NCI-H128 (cell line): ENCODE measurements around the gene MORC2.

Experiments used
- DNase-seq: peaks from one replicate; lab custom pipeline; 2025; ENCODE audit not compliant: unreplicated experiment; lab: John Stamatoyannopoulos, UW

Gene MORC2

DNA sequence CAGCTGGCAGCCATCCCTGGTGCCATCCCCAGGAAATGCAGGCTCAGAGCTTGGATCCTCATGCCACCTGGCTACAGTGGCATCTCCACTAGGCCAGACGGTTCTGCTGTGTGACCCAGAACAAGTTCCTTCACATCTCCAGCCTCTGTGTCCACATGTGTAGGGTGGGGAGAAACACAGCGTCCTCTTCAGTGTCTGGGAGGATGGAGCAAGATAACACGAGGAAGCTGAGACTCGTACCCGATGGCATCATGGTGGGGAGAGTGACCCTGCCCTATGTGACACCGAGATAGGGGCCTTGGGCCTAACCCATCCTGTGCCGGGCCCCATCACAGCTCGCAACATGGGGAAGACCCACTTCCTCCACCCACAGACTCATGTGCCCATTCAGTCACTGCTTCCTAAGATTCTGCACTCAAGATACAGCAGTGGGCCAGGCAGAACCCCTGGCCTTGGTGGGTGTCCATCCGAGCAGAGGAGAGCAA, 78.5 kb downstream of the MORC2 start:
- no peak for DNase-seq

- no peak for DNase-seq
Measured at GRCh38 chr22:30889268-30889995, 79.1 kb downstream of the MORC2 start.

- DNase-seq, result no peak
Measured at GRCh38 chr22:30887861-30888260, 80.7 kb downstream of the MORC2 start.

DNA sequence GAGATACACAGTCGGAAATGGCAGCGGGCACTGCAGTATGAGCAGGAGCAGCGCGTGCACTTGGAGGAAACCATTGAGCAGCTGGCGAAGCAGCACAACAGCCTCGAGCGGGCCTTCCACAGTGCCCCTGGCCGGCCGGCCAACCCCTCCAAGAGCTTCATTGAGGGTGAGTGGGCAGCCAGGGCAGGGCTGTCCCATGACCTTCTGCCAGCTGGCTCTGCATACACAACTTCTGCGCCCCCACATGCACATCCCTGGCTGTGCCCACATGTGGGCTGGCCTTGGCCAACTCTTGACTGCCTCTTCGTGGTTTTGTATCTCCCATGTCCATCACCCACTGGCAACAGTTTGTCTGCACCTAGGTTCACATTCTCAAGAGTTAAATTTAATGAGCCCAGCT, 81.1 kb downstream of the MORC2 start:
- no peak for DNase-seq

GRCh38 chr22:30885591-30885990, 83.0 kb downstream of the MORC2 start:
- DNase-seq, result no peak

DNA sequence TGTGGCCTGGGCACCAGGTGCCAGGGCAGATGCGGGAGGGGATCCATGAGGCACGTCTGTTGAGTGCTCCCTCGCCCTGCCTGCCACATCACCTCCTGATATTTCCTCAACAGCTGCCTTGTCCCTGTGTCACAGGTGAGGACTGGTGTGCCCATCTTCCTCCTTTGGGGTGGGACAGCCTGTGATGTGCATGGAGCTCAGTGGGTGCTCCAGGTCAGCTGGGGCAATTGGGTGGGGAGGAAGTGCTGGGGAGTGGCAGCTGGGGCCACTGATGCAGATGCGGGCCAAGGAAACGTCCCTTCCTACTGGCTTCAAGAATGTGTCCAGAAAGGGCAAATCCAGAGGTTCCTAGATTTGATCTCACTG, 83.6 kb downstream of the MORC2 start:
- no peak for DNase-seq

GRCh38 chr22:30884211-30885000, 84.2 kb downstream of the MORC2 start:
- no peak for DNase-seq

GRCh38 chr22:30883586-30884145, 84.9 kb downstream of the MORC2 start:
- DNase-seq, result no peak

- DNase-seq, result no peak
Measured at GRCh38 chr22:30882974-30883533, 85.5 kb downstream of the MORC2 start.

GRCh38 chr22:30882184-30882717, 86.3 kb downstream of the MORC2 start:
- no peak for DNase-seq

DNA sequence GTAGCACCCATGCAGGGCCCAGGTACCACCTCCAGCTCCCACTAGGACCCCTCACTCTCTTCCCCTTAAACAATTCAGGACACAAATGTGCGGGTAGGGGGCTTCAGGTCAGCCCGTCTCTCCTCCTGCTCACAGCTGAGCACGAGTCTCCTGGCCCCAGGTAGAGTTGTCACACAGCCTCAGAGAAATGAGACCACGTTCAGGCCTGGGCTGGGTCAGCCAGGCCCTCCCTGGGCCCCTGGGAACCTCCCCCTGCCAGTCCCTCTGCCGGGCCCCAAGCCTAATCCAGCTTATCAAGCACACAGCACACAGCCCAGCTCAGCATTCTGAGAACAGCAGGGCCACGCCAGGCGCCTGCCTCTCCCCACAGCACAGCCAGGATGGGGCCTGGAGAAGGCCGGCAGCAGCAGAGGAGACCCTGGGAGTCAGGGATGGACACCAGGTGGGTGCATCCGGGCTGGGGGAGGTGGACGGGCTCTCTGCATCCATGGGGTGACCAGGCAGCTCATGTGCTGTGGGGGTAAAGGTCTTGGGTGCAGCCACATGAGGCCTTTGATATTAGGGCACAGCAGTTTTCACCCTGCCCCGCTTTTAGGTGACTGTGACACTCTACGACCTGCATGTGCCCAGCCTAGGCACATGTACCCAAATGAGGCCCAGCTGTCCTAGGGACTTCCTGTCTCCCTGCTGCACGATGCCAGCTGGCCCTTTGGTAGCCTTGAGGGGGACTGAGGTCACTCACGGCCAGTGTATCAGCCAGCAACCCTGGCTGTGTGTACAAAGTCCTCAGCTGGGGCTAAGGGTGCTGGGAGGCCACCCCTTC, 87.0 kb downstream of the MORC2 start:
- no peak for DNase-seq

- no peak for DNase-seq
Measured at GRCh38 chr22:30880847-30881246, 87.7 kb downstream of the MORC2 start.

- DNase-seq, result no peak
Measured at GRCh38 chr22:30880181-30880601, 88.4 kb downstream of the MORC2 start.

- no peak for DNase-seq
Measured at GRCh38 chr22:30879415-30879797, 89.2 kb downstream of the MORC2 start.

DNA sequence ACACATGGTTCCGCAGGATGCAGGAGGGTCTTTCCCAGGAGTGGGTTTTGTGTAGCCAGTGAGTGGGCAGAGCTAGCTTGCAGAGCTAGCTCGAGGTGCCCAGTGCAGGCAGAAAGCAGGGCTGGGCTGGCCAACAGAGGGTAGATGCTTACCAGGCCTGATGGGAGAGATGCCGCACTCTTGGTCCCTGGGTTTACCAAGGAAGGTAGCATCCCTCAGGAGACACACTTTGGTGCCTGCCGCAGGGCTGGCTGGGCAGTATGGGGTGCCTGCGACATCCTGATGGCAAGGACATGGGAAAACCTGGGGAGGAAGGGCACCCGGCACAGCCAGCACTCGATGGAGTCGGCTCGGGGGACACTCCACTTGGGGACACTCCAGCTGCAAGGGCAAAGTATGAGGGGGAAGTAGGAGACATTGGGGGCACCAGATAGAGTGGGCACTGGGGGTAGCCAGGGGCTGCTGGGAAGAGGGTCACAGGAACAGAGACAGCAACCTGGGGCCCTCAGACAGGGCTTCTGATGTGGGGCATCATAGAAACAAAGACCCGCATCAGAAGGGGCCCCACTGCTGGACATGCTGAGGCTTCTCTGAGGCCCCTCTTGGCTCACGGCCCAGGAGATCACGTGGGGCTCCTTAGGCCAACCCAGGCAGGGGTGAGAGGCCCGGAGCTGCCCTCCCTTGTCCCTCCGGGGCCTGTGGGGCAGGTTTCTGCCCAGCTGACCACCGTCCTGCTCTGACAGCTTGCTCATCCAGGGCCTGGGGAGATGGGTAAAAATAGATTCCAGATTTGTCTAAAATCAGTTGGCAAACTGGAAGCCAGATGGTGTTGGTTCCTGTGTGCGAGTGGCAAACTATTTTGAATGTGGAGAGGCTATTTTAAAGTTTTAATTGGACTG, 89.8 kb downstream of the MORC2 start:
- no peak for DNase-seq

- DNase-seq, result no peak
Measured at GRCh38 chr22:30877662-30878515, 90.7 kb downstream of the MORC2 start.

- no peak for DNase-seq
Measured at GRCh38 chr22:30876915-30877553, 91.5 kb downstream of the MORC2 start.

DNA sequence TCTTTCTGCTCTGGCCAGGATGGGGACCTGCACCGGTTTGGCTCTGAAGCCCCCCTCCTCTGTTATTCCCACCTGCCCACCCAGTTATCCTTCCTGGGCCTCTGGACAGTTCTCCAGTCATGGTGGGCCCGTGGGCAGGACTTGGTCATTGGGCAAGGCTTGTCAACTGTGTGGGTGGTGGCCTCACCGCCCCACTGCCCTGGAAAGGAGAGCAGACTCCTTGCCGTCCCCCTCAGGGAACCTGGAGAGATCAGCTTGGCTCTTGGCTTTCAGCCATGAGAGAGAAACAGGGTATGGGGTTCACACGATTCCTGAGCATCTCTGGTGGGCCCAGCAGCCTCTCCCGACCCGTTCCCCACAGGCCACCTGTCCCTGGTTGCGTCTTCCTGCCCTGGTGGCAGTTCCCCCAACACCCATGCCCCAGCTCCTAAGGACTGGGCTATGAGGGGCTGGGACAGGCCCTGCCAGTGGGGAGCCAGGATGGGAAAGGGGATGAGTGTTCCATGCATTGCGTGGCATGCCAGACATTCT, 92.3 kb downstream of the MORC2 start:
- no peak for DNase-seq
